GM15510 (cell line): ENCODE results near the gene CERS6.

Source experiments
- POLR2A ChIP-seq: IDR thresholded peaks from 3 replicates; pipeline ENCODE4 v1.6.1; 2011; ENCODE audit warnings: borderline replicate concordance; ENCODE audit not compliant: insufficient read length; ENCODE audit errors: extremely low read depth

Gene CERS6

GRCh38 chr2:168602846-168603401 is 146.9 kb downstream of the CERS6 start:
- TF ChIP-seq POLR2A, result no peak

GRCh38 chr2:168603439-168603961 is 147.4 kb downstream of the CERS6 start:
- TF ChIP-seq POLR2A, result no peak

- no peak for TF ChIP-seq POLR2A
These were observed 148.2 kb downstream of the CERS6 start for GRCh38 chr2:168604252-168604651.

GRCh38 chr2:168607992-168608391 is 151.9 kb downstream of the CERS6 start:
- no peak for TF ChIP-seq POLR2A

GRCh38 chr2:168608796-168609195 is 152.7 kb downstream of the CERS6 start:
- no peak for TF ChIP-seq POLR2A

- no peak for TF ChIP-seq POLR2A
These were observed 155.0 kb downstream of the CERS6 start for GRCh38 chr2:168611091-168611490.

- no peak for TF ChIP-seq POLR2A
These were observed 156.0 kb downstream of the CERS6 start for GRCh38 chr2:168611896-168612650.

- no peak for TF ChIP-seq POLR2A
These were observed 156.6 kb downstream of the CERS6 start for GRCh38 chr2:168612719-168613118.

GRCh38 chr2:168613551-168613950 is 157.5 kb downstream of the CERS6 start:
- no peak for TF ChIP-seq POLR2A

GRCh38 chr2:168614172-168615018 is 158.3 kb downstream of the CERS6 start:
- no peak for TF ChIP-seq POLR2A

GRCh38 chr2:168620554-168620953 is 164.5 kb downstream of the CERS6 start:
- no peak for TF ChIP-seq POLR2A

GRCh38 chr2:168622559-168622958 is 166.5 kb downstream of the CERS6 start:
- no peak for TF ChIP-seq POLR2A

GRCh38 chr2:168624028-168624427 is 168.0 kb downstream of the CERS6 start:
- no peak for TF ChIP-seq POLR2A

GRCh38 chr2:168626096-168626495 is 170.0 kb downstream of the CERS6 start:
- TF ChIP-seq POLR2A, result no peak

GRCh38 chr2:168626647-168627046 is 170.6 kb downstream of the CERS6 start:
- no peak for TF ChIP-seq POLR2A
